DOHH2 (cell line): Measurements from ENCODE around the gene S100PBP.

Experiments used
- CTCF ChIP-seq: fragments of 200-600 bp; sonication (generic); IDR thresholded peaks from one replicate; pipeline ENCODE4 v1.5.1; 2014; ENCODE audit warnings: antibody characterized with exemption, mild to moderate bottlenecking, low read depth, low read length; ENCODE audit not compliant: poor library complexity, severe bottlenecking
- EZH2phosphoT487 ChIP-seq: fragments of 200-600 bp; sonication (generic); IDR thresholded peaks from 2 replicates; pipeline ENCODE4 v1.6.1; 2017; ENCODE audit warnings: borderline replicate concordance, mild to moderate bottlenecking, antibody characterized with exemption, low read length, moderate library complexity, mixed read lengths

- TF ChIP-seq CTCF: no peak
- no peak for TF ChIP-seq EZH2phosphoT487
Measured at GRCh38 chr1:32897082-32898049, 79.9 kb downstream of the S100PBP start.
